GOT3 (cell line): ENCODE results near the gene CERKL.

Experiments
- DNase-seq: peaks from one replicate; lab custom pipeline; 2025; ENCODE audit warnings: mixed read lengths; lab: John Stamatoyannopoulos, UW

CERKL gene

DNA sequence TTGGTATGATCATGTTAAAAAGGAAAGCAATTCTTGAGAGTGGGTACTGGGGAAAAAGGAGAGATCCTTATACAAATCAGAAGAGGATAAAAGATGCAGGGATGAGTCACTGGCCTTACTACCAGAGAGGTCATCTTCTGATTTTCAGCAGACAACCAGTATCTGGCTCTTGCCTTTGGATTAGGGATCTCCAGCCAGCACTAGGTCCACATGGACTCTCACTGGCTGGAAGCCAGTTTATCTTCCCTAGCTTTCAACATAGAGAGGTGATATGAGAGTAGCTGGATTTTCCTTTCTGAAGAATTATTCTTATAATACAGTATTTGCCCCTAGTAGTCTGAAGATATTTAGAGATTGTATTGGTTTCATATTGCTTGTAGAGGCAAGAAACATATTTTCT is 30.2 kb downstream of the CERKL start:
- no peak for DNase-seq

DNA sequence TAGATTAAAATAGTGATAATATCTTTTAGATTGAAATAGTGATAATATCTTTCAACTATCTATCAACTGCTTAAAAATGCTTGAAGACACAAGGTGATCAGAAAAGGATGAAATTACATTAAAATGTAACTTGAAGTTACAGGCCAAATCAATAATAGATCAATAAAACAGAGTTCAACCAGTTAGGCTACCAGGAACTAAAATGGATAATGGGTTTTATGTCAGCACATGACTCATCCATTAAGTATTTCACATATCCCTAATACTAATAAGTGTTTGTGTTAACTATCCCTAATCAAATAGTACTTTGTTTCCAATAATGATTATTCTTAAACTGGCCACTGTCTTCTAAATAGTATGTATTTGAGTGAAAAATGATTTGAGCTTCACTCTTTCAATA is 33.7 kb downstream of the CERKL start:
- no peak for DNase-seq

- no peak for DNase-seq
These were observed 35.0 kb downstream of the CERKL start for GRCh38 chr2:181621779-181622490.

DNA sequence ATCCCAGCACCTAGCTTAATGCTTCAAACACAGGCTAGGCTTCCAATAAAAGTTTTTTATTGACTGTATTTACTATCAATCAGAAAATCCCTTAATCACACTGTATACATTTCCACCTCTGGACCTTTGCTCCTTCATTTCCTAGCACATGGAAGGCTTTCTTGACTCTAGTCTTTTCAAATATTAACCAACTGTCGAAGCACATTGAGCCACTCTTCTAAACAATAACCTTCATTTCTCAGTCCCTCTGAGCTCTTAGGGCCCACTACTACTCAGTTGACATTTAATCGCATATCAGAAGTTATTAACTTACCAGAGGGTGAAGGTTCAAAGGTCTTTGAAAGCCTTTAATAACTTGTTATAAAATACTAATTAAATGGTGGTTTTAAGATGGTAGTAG is 37.4 kb downstream of the CERKL start:
- no peak for DNase-seq

- DNase-seq = no peak
These were observed 40.2 kb downstream of the CERKL start for GRCh38 chr2:181616715-181617114.

GRCh38 chr2:181614874-181615638 is 41.8 kb downstream of the CERKL start:
- DNase-seq = no peak

DNA sequence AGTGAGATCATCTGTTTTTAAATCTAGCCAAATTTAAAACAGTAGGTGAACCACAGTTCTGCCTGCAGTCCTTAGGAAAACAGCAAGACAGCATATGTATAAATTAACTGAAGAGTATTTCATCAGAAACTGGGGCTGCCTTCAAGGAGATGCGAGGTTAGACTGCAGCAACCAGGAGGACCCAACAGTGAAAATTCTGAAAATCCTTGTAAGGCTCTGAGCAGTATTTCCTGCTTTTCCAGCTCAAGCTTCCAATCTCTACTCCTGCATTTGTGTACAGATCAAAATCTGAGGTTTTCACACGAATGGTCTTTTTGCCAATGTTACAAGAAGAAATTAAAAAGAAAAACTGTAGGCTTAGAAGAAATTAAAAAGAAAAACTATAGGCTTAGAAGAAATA is 43.7 kb downstream of the CERKL start:
- no peak for DNase-seq

DNA sequence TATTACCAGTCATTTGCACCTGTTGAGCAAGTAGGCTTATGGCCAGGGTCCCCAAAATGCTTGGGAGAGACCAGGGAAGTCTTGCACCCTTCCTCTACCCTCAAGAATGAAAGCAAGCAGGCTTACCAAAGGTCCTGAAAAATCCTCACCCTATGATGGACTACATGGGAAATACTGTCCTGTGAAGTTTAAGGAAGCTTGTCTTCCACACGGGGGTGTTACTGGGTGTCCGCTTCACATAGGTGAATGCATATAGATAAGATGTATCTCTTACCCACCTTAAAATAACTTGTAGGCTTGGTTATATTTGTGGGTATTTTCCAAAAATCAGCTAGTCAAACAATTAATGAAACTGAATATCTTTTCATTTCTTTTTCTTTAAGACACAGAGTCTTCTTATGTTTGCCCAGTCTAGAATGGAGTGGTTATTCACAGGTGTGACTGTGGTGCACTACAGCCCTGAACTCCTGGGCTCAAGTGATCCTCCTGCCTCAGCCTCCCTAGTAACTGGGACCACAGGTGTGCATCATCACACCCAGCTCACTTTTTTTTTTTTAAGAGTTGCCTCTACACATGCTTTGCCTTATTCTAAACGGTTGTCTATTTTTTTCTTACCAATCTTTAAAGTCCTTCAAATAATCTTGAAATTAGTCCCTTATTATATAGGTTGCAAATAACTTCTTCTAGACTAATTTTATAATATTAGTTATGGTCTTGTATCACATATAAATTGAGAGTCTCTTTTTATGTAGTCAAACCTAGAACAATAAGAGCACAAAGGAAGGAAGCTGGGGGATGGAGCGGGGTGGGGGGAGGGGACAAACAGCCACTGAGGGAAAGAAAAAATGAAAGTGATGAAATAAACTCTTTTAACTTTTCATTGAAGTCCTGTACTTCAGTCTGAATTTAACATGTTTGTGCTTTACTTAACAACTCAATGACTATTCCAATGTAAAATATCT is 49.0 kb downstream of the CERKL start:
- DNase-seq = no peak

DNA sequence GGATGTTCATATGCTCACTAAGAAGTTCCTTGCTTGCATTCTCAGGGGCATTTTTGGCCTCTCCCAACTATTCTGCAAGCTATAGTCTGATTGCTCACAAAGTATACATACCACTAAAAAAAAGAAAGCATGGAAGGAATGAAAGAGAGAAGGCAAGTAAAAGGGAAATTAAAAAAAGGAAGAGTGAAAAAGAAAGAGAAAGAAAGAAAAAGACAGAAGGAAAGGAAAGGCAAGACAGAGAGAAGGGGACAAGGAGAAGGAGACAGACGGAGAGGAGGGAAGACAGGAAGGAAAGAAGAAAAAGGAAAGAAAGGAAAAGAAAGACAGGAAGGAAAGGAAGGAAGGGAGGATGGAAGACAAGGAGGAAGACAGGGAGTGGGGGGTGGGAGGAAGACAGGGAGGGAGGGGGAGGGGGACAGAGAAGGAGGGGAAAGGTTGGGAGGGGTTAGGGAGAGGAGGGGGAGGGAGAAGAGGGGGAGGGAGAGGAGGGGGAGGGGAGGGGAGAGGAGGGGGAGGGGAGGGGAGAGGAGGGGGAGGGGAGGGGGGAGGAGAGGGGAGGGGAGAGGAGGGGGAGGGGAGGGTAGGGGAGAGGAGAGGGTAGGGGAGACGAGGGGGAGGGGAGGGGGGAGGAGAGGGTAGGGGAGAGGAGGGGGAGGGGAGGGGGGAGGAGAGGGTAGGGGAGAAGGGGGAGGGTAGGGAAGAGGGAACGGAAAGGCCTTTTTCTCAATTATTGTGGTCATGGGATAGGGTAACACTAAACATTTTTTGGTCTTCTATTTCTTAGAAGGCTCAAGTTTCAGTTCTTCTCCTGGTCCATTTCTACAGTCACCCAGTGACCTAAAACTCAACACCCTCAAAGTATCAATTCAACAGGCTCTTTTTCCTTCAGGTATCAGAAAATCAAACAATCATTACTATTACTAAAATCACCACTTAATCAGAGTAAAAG is 50.7 kb downstream of the CERKL start:
- DNase-seq = no peak

GRCh38 chr2:181602017-181602416 is 54.9 kb downstream of the CERKL start:
- DNase-seq = no peak

DNA sequence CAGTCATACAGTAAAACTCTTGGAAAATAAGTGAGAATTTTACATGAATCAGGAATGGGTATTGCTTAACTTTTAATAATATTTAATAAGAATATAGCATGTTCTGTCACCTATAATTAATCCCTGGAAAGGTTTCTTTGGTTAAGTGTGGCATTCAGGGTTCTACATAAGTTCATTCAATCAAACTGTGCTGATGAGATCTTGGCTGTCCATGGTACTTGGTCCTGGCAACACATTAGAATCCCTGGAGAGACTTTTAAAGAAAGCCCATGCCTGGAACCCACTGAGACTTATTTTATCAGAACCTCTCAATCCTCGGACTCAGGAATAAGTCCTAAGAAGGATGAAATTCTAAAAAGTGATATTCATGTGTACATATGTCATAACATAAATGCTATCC is 60.3 kb downstream of the CERKL start:
- DNase-seq = no peak

DNA sequence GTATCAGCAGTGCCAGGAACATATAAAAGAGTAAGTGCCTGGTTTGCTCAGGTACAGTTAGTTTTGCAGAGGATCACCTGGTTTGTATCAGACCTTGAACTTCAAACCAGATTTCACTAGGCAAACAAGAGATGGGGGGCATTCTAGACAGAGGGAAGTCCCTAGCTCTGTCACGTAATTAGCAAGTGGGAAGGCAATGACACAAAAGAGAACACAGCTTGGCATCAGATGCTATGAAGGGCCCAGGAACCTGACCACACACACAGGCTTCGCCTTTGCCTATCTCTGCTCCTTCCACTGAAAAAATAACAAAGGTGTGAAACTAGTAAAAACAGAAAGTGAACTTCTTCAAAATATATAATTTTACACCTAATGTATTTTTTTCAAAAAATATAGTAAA is 62.6 kb downstream of the CERKL start:
- no peak for DNase-seq

GRCh38 chr2:181589779-181590178 is 67.1 kb downstream of the CERKL start:
- DNase-seq = no peak

DNA sequence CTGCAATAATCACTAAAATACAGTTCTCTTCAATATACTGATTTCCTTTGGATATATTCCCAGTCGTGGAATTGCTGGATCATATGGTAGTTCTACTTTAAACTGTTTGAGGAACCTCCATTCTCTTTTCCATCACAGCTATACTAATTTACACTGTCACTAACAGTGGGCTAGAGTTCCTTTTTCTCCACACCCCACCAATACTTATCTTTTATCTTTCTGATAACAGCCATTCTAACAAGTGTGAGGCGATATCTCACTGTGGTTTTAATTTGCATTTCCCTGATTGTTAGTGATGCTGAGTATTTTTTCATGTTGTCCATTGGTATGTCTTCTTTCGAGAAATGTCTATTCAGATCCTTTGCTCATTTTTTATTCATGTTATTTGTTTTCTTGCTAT is 68.4 kb downstream of the CERKL start:
- no peak for DNase-seq

- DNase-seq = no peak
These were observed 70.3 kb downstream of the CERKL start for GRCh38 chr2:181586569-181587081.

GRCh38 chr2:181585732-181586131 is 71.2 kb downstream of the CERKL start:
- DNase-seq = no peak

- no peak for DNase-seq
These were observed 75.4 kb downstream of the CERKL start for GRCh38 chr2:181581534-181581933.

GRCh38 chr2:181578829-181579228 is 78.1 kb downstream of the CERKL start:
- no peak for DNase-seq

DNA sequence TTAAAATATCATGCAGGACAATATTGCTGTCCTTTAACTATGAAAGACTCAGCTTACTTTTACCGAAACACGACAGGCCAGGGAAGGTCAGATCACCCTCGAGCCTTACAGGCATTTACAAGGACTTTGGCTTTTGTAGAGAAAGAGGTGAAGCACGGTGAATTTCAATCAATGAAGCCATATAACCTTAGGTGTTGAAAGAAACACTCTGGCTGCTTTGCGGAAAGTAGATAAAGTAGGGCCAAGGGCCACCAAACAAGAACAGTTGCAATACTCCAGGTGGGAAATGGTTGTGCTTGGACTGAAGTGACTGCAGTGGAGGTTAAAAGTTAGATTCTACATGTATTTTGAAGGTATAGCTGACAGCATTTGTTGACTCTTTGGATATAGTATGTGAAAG is 80.5 kb downstream of the CERKL start:
- no peak for DNase-seq

DNA sequence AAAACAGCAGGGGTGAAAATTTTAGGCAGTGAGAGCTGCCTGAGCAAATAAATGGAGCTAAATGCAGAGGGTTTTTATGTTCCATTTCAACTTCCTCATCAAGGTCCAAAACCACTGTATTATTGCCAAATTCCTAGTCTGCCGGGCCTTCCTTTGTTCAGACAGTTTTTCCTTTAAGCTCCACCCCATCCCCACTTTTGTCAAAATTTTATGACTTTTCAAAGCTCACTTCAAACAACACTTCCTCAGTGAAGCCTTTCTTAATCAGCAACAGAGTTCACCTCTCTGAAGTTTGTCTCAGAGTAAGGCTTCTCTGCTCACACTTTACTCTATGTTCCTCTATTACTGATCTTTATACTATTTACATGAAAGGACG is 81.3 kb downstream of the CERKL start:
- no peak for DNase-seq

DNA sequence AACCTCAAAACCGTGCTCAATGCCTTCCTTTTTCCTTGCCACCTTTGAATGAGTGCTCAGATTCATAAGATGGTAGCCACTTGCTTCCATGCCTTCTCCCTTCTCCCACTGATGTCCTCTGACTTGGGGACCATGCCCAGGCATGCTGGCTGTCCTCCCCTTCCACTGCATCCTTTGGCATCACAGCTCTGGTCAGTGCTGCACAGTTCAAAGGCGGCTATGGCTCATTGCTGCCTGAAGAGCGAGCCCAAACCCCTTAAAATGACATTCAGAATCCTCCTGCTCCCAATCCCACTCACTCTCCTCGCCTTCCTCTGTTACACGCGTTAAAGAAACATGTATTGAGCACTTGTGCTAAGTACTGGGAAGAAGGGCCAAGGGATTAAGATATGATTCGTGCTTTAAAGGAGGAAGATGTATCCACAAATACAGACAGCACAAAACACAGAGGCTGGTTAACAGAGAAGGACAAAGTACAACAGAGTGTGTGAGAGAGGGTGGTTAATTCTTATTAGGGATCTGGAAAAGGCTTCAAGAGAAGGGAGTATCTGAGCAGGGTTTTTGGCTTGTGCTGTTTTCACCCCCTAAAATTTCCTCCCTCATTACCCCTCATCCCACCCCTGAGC is 81.8 kb downstream of the CERKL start:
- no peak for DNase-seq
